Stimulated activated naive CD4-positive, alpha-beta T cell (primary cell): Measurements from ENCODE around the gene ELK4.

ENCODE experiments used
- DNase-seq, 6 experiments: peaks; one replicate each; lab custom pipeline; 2025; lab: John Stamatoyannopoulos, UW

ELK4 gene

GRCh38 chr1:205630241-205630640 is 1.6 kb downstream of the ELK4 start:
- no peak for DNase-seq

GRCh38 chr1:205629751-205630150 is 2.1 kb downstream of the ELK4 start:
- no peak for DNase-seq

DNA sequence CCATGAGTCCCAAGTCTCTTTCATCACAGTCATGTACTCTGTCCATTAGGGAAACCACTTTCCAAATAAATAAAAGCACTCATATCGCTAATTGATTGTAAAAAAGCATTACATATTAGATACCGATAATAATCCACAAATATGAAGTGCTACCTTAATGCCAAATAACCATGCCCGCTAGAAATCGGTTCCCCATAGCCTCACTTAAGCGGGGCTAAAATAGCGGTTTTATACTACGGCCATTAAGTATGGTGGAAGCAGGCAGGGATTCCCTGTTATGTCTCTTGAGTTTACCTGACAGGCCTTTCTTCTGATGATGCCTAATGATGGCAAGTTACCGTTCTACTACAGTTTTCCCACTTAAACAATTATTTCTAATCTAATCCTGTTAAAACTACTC is 3.9 kb downstream of the ELK4 start:
- no peak for DNase-seq

- no peak for DNase-seq
These were observed 5.6 kb downstream of the ELK4 start for GRCh38 chr1:205626216-205626615.

- no peak for DNase-seq
These were observed 8.2 kb downstream of the ELK4 start for GRCh38 chr1:205623646-205624045.

DNA sequence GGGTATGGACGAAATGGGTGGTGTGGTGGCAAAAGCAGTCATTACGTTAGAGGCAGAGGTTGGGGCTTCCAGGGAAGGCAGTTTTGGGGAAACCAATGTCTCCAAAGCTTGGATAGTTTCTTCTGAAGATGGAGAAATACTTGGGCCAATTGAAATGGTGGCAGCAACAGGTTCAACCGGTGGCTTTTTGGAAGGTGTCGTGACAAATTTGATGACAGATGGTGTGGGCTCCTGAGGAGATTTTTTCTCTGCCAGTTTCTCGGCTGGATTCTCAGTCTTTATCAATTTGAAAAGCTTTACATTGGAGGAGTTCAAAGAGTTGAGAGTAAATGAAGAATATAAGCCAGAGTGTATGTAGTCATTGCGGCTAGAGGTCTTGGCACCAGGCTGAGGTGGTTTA is 11.5 kb downstream of the ELK4 start:
- DNase-seq, result no peak

- no peak for DNase-seq
These were observed 12.4 kb downstream of the ELK4 start for GRCh38 chr1:205619376-205619775.

GRCh38 chr1:205616563-205617293 is 15.1 kb downstream of the ELK4 start:
- DNase-seq, result no peak

- DNase-seq, result no peak
These were observed 16.0 kb downstream of the ELK4 start for GRCh38 chr1:205615789-205616188.

DNA sequence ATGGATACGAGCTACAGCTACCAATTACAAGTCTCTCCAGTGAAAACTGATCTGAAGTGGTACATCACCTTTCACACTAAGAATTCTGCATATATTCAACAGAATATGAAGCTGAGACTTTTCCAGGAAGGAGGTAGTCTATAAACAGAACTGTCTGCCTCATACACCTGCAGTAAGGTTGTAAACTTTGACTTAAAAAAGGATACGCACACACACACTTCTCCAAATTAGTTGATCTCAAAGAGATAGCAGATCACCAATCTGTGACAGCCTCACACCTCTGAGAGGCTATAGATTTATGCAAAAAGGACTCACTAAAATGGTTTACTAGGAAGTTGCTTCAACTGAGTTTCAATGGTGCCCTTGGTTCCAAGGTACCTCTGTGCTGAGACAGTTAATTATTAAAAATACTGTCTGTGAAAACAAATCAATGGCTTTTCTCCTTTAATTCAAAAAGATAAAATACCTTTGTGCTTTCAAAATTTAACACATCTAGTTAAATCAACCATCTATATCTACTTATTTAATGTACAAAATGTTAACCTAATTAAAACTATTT is 17.9 kb downstream of the ELK4 start:
- no peak for DNase-seq

DNA sequence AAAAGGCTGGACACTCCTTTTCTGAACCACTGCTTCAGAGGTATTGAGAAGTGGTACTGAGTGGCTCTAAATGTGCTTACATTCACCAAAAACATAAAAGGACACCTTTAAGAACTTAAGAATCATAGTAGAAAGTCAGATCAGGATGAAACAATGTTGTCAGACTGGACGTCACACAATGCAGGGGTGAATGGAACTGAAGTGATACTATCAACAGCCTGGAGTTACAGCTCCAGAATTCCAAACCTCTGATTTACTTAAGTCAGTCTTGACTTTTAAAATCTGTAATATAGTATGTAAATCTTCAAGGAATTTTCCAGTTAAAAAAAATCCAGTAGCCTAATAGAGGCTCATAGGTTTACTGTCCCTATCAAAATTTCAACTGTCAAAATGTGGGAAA is 19.3 kb downstream of the ELK4 start:
- no peak for DNase-seq

DNA sequence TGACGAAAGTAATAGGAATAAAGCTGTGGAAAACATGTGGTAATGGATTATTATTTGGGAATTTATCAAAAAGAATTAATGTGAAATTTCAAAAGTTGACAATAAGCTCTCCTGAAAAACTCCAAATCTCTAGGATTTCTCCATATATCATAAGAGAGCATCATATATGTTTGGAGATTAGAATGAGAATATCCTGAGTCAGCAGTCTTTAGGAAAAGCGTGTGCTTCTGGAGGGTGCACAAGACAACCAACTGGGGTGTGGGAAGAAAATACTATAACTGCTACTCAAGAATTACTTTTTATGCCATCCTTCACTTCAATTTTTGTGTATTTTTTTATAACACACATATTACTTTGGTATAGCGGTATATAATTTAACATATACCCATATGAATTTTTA is 19.7 kb downstream of the ELK4 start:
- no peak for DNase-seq

- no peak for DNase-seq
These were observed 20.8 kb downstream of the ELK4 start for GRCh38 chr1:205610901-205611466.

DNA sequence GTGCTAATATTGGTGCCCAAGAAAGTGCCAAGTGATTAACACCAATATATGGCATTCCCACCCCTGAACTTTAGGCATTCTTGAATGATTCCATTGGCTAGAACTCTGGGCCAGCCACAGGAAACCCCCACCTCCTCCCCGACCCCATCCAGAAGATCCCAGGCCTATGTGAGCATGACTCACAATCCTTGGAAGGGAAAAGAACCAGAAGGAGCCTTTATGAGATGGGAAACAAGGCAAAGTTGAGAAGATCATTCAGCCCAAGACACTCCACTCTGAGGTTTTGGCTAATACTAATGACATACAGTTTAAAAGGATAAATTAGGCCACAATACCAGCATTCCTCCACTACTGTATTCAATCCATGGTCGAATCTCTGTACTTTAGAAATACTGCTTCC is 21.8 kb downstream of the ELK4 start:
- no peak for DNase-seq

DNA sequence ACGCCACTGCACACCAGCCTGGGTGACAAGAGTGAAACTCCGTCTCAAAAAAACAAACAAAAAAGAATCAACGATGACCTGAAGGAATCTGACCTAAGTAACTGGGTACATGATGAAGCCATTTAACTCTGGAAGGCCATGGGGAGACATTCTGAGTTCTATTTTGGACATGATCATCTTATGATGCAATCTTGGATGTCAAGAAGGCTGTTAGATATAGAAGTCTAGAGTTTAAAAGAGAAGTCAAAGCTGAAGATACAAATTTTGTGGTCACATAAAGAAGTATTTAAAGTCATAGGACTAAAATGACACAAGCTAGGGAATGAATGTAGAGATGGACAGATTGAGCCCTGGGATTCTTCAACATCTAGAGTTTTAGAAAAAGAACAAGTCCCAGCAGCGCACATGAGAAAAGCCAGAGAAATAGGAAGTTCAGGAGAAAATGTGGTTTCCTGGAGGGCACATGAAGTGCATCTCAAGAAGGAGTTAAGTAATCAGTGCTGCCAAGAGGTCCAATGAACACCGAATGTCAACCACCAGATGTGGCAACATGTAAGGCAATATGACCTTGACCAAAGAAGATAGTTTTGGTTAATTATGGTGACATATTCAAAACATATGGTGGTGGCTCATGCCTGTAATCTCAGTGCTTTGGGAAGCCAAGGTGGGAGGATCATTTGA is 26.8 kb downstream of the ELK4 start:
- DNase-seq, result no peak

DNA sequence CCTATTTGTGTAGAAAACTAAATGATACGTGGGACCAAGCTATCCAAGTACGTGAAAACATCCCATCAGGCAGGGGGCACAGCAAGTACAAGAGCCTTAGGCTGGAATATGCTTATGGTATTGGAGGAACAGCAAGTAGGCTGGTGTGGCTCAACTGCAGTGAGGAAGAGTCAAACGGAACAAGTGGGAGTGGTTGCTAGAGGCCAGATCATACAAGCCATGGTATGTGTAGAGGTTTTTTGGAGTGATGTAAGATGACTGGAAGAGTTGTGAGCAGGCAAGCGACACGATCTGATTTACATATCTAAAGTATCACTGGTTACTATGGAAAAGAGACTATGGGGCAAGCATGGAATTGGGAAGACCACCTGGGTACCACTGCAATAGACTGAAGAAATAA is 27.8 kb downstream of the ELK4 start:
- DNase-seq, result no peak

- DNase-seq, result no peak
These were observed 30.6 kb downstream of the ELK4 start for GRCh38 chr1:205601205-205601604.

DNA sequence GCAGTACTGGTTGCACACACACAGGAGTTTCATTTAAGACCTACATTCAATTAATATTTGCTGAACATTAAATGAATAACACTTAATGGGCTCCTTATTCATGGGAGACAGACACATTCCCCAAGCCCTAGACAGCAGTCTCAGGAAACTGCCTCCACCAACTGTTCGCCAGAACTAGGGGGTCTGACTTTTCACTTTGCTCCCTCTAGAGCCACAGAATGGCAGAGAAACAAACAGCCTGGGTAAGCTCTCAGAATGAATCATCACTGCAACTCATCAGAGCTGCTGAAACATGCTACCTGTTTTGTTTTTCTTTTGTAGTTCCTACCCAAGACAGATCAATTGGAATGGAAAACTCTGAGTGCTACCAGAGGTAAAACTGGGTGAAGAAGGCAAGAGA is 31.7 kb downstream of the ELK4 start:
- DNase-seq, result no peak

GRCh38 chr1:205599669-205600042 is 32.2 kb downstream of the ELK4 start:
- DNase-seq, result no peak

DNA sequence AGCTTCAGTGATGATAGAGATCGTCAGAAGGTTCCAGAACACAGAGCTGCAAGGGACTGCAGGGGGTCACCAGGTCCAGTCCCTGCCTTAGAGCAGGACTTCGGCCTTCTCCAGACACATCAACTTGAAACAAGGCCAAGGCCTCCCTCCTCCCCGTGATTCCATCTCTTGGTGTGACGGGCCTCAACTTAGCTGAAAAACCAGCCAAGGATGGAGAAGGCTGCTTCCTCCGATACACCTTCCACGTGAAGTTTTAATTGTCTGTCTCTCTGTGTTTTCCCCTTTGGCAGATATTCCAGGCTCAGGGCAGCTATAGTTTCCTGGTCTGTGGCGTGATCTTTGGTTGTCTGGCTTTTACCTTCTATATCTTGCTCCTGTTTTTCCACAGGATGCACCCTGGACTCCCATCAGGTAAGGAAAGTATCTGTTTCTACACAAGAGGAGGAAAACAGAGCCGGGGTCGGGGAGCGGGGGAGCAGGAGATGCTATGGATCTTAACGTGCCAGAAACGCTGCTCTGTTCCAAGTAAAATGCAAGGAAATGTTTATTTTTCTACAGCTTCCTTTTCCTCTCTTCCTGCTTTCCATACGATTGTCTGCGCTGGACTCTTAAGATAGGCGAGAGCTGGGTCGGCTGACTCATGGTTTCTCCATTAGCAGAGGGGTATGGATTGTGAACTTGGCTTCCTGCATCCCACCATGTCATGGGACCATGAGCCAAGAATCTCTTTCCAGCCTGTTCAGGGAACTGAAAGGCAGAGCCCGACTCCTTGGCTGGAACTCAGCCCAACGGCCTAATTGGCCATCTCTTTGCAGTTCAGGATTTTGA is 32.8 kb downstream of the ELK4 start:
- no peak for DNase-seq

DNA sequence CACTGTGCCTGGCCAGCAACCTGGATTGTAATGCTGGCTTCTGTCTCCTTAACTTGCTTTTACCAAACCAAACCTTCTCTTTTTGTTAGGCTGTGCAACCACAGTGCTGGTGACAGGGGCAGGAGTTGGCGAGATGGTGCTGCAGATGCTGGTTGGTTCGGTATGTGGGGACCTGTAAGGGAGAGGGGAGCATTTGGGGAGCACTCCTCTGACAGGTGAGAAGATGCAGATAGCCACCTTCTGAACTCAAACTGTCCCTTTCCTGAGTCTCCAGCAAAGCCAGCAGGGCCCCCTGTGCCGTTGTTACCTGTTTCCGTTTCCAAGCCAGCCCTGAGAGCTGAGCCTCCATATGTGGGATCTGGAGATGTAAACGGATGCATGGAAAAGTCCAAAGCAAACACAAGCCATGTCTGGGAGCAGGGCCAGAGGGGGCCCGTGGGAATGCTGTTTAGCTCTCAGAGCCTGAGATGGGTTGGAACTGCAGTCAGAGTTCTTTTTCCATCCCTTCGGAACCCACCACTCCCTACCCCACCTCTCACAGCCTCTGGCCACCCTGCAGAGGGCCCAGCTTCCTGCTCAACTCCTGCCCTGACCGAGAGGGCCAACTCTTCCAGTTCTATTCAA is 34.0 kb downstream of the ELK4 start:
- DNase-seq, result no peak

DNA sequence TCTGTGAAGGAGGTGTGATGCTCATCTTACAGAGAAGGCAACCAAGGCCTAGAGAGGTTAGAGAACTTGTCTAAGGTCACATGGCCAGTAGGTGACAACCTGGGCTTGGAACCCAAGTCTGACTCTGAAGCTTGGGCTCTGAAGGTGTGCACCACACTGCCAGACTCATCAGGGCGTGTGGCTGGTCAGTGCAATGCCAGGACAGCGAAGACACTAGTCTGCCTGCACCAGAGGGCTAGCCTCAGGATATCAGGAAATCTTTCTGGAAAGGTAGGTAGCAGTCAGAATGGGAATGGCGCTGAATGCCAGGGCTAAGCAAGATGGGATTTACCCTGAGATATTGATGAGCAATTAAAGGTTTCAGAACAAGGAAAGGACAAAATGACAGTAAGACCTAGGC is 34.9 kb downstream of the ELK4 start:
- DNase-seq, result no peak
